Spleen (tissue), 7 donors: Measurements from ENCODE around the gene ATP10A.

ENCODE experiments used
- CTCF ChIP-seq, 11 experiments: fragments of 200-600 bp in 7 of 11; fragments of 450-650 bp in 4 of 11; sonication (generic) in 4 of 11; IDR thresholded peaks in 8 of 11; conservative IDR thresholded peaks in 3 of 11; 1 replicate in 7 of 11; 2 replicates in 4 of 11; pipeline versions ENCODE4 v1.4.0 to v1.8.0; 2016 to 2021; ENCODE audit warnings: antibody characterized with exemption in 11 of 11, inconsistent platforms in 4 of 11, mild to moderate bottlenecking in 1 of 11
- POLR2A ChIP-seq, 3 donors: fragments of 450-650 bp; IDR thresholded peaks; one replicate each; pipeline ENCODE4 v1.5.1; 2017; ENCODE audit warnings: antibody characterized with exemption in 3 of 3, mild to moderate bottlenecking in 1 of 3
- POLR2AphosphoS5 ChIP-seq, 3 donors: sonication (generic); formaldehyde crosslinking; IDR thresholded peaks; one replicate each; pipeline ENCODE4 v1.5.1; 2017; ENCODE audit warnings: antibody characterized with exemption in 3 of 3
- donor health status: DM: no; HTN: no; CAD: no; lungs with moderate emphysema.
- donor health status: DM: no; HTN: no; CAD: no.
- donor health status: DM: no; HTN: no; CAD: no.

- TF ChIP-seq POLR2A (IDR thresholded peaks at IDR 0.05) (no peak), POLR2AphosphoS5 (IDR thresholded peaks at IDR 0.05) (no peak), CTCF (IDR thresholded peaks at IDR 0.05 in 8 of 11, conservative IDR thresholded peaks at IDR 0.05 in 3 of 11) (no peak)
Observed at GRCh38 chr15:25676070-25676469, 187.1 kb downstream of the ATP10A start.
